ENCODE data around the gene CCDC191. TPM values are rescaled to one million over a fixed set of nuclear protein-coding genes. Genes with fewer than 3 reads are reported as not detected.

CCDC191 gene
- total RNA-seq, 1 donor from 2014 or later: 8.6 TPM

DNA sequence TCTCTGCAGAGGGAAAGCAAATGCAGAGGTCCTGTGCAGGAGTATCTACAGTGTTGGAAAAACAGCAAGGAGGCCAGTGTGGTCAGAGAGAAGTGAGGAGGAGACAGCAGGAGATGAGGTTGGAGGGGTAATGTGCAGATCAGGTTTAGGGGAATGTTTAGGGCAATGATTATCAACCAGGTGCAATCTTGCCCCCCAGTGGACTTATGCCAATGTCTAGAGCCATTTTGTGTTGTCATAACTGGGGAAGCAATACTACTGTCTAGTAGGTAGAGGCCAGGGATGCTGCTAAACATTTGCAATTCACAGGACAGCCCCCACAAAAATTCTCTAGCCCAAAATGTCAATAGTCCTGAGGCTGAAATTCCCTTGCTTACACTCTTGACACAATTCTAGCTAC is 13.1 kb downstream of the CCDC191 start:
- Histone ChIP-seq H3K4me3 (no peak overlapping the region), H3K27me3 (no peaks in the 10 kb centered on the region), H3K27ac (no peak overlapping the region), H3K9me3 (no peaks in the 10 kb centered on the region), H3K36me3 (peaks cover 0 to 5% of the 10 kb centered on the region in 2 donors), H3K4me1 (no peaks in the 10 kb centered on the region)
- no peak for DNase-seq (ENCODE audit: extremely low spot score in 2 of 2)
- TF ChIP-seq POLR2A (IDR thresholded peaks at IDR 0.05): no peak
- TF ChIP-seq POLR2AphosphoS5 (IDR thresholded peaks at IDR 0.05; ENCODE audit: insufficient read depth in 1 of 2, low read depth in 1 of 2): no peak
- TF ChIP-seq, protein P1, sequence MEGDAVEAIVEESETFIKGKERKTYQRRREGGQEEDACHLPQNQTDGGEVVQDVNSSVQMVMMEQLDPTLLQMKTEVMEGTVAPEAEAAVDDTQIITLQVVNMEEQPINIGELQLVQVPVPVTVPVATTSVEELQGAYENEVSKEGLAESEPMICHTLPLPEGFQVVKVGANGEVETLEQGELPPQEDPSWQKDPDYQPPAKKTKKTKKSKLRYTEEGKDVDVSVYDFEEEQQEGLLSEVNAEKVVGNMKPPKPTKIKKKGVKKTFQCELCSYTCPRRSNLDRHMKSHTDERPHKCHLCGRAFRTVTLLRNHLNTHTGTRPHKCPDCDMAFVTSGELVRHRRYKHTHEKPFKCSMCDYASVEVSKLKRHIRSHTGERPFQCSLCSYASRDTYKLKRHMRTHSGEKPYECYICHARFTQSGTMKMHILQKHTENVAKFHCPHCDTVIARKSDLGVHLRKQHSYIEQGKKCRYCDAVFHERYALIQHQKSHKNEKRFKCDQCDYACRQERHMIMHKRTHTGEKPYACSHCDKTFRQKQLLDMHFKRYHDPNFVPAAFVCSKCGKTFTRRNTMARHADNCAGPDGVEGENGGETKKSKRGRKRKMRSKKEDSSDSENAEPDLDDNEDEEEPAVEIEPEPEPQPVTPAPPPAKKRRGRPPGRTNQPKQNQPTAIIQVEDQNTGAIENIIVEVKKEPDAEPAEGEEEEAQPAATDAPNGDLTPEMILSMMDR (IDR thresholded peaks at IDR 0.05): no peak
- intact Hi-C loops (cut with DNase I): no loop called here

DNA sequence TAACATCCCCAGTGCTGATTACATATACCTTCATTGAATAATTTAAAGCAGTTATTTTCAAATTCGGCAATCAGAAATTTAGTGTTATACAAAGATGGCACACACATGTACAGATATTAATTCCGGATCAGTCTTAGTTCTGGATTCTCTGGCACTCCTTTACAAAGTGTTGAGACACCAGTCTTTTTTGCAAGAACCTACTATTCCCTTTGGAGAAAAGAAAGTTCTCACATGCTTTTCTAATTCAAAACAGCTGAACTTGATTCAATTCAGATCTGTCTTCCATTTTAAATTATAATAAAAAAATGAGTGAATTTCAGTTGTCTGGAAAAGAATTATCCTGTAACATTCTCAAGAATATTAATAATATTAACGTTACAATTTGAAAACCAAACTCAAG is 20.4 kb downstream of the CCDC191 start:
- no peaks in the 10 kb centered on the region for H3K27me3 ChIP-seq
- TF ChIP-seq, protein P1 (IDR thresholded peaks at IDR 0.05): no peak
- TF ChIP-seq POLR2AphosphoS5 (IDR thresholded peaks at IDR 0.05; ENCODE audit: insufficient read depth in 1 of 2, low read depth in 1 of 2) (no peak), POLR2A (IDR thresholded peaks at IDR 0.05) (no peak)
- DNase-seq (ENCODE audit: extremely low spot score in 2 of 2): no peak
- no peak overlapping the region for H3K27ac ChIP-seq
- no peaks in the 10 kb centered on the region for H3K4me1 ChIP-seq
- intact Hi-C loops (cut with DNase I): no loop called here
- peaks cover 0 to 12% of the 10 kb centered on the region in 2 donors for H3K36me3 ChIP-seq
- H3K9me3 ChIP-seq: no peaks in the 10 kb centered on the region
- no peak overlapping the region for H3K4me3 ChIP-seq

DNA sequence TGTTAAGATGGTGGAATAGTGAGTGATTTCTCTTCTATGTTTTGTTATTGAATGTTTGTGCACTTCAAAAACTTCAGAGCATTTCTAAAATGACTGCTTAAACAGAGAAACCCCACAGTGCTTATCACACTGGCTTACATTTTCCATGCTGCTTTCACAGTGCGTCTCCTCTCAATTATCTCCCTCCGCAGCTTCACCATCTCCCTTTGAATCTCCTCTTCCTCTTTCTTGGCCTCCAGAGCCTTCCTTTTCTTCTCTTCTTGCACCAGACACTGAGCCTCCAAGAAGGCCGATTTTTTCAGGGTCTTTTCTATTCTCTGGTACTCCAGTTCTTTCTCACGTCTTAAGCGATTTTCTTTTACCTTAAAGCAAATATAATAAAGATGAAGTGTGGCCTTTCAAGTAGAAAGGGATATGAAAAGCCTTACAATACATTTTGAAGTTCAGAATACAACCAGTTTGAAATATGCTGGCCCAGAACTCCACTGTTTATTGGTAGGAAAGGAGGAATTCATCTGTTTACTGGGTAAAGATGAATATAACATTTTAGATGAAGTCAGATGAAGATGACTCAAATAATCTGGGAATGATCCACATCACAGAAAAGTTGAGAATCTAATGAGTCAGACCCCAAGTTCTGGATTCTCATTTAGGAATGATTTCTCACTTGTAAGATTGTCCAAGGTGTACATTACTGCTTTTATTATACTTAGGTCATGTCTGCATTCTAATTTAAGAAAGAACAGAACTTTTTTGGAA is 21.4 kb downstream of the CCDC191 start:
- H3K36me3 ChIP-seq: peaks cover 0 to 12% of the 10 kb centered on the region in 2 donors
- TF ChIP-seq, protein P1 (IDR thresholded peaks at IDR 0.05): no peak
- no peak for TF ChIP-seq POLR2A (IDR thresholded peaks at IDR 0.05)
- TF ChIP-seq POLR2AphosphoS5 (IDR thresholded peaks at IDR 0.05; ENCODE audit: insufficient read depth in 1 of 2, low read depth in 1 of 2): no peak
- intact Hi-C loops (cut with DNase I): no loop called here
- H3K27me3 ChIP-seq: no peaks in the 10 kb centered on the region
- H3K9me3 ChIP-seq: no peaks in the 10 kb centered on the region
- H3K27ac ChIP-seq: no peak overlapping the region
- no peak for DNase-seq (ENCODE audit: extremely low spot score in 2 of 2)
- no peak overlapping the region for H3K4me3 ChIP-seq
- no peaks in the 10 kb centered on the region for H3K4me1 ChIP-seq

DNA sequence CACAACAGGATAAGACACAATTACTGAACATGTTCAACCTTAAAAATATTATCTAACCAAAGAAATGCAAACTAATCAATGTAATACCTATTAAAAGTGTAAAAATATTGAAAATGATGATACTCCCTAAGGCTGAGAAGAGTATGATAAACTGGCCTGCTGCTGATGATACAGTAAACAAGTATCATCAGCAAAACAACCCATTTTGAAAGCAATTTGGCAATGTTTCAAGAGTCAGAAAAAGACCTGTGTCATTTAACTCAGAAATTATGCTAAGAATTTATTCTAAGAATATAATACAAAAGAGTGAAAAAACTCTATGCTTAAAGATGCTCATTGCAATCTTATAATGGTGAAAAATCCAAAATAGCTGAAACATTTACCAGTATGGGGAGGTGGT is 22.1 kb downstream of the CCDC191 start:
- H3K9me3 ChIP-seq: no peaks in the 10 kb centered on the region
- intact Hi-C loops (cut with DNase I): no loop called here
- TF ChIP-seq POLR2A (IDR thresholded peaks at IDR 0.05) (no peak), POLR2AphosphoS5 (IDR thresholded peaks at IDR 0.05; ENCODE audit: insufficient read depth in 1 of 2, low read depth in 1 of 2) (no peak)
- TF ChIP-seq, protein P1 (IDR thresholded peaks at IDR 0.05): no peak
- no peak overlapping the region for H3K27ac ChIP-seq
- no peaks in the 10 kb centered on the region for H3K27me3 ChIP-seq
- no peaks in the 10 kb centered on the region for H3K4me1 ChIP-seq
- H3K36me3 ChIP-seq: peaks cover 0 to 12% of the 10 kb centered on the region in 2 donors
- H3K4me3 ChIP-seq: no peak overlapping the region
- no peak for DNase-seq (ENCODE audit: extremely low spot score in 2 of 2)

DNA sequence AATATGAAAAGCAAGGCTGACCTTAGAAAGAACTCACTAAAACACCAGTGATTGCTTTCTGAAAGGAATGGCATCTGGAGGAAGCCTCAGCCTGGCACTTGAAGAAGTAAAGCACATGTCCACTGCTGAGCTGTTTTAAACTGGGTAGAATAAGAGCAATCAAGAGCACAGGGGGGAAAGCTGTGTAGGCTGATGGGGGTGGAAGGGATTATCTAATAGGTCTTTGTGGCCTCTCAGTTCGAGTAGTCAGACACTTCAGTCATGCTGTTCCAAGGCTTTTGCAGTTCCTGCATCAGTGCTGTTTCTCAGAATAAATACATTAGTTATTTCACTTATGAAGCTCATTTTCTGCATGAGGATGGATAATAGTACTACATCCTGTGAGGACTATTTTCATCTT is 22.6 kb downstream of the CCDC191 start:
- H3K4me1 ChIP-seq: no peaks in the 10 kb centered on the region
- no peak for DNase-seq (ENCODE audit: extremely low spot score in 2 of 2)
- intact Hi-C loops (cut with DNase I): no loop called here
- no peaks in the 10 kb centered on the region for H3K9me3 ChIP-seq
- H3K27me3 ChIP-seq: no peaks in the 10 kb centered on the region
- no peak overlapping the region for H3K4me3 ChIP-seq
- no peak overlapping the region for H3K27ac ChIP-seq
- peaks cover 0 to 7% of the 10 kb centered on the region in 2 donors for H3K36me3 ChIP-seq
- TF ChIP-seq POLR2AphosphoS5 (IDR thresholded peaks at IDR 0.05; ENCODE audit: insufficient read depth in 1 of 2, low read depth in 1 of 2) (no peak), POLR2A (IDR thresholded peaks at IDR 0.05) (no peak)
- TF ChIP-seq, protein P1 (IDR thresholded peaks at IDR 0.05): no peak
